ENCODE measurements around the gene AEBP1.

The AEBP1 gene

DNA sequence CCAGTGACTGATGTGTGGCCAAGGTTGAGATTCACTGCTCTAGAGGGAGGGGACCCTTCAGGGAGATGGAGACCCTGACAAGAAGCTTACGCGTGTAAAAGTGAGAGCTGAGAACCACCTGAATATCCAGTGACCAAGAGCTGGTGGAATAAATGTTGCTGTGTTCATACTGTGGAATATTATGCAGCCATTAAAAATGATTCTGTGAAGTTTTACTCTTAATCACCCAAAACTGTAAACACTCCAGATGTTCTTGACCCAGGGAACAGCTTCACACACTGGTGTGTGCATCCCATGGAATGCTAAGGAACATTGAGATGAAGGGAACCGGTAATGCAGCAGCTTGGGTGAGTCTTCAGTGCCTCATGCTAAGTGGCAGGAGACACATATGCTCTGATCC is 17.5 kb upstream of the AEBP1 start:
- DNase-seq, result no peak

DNA sequence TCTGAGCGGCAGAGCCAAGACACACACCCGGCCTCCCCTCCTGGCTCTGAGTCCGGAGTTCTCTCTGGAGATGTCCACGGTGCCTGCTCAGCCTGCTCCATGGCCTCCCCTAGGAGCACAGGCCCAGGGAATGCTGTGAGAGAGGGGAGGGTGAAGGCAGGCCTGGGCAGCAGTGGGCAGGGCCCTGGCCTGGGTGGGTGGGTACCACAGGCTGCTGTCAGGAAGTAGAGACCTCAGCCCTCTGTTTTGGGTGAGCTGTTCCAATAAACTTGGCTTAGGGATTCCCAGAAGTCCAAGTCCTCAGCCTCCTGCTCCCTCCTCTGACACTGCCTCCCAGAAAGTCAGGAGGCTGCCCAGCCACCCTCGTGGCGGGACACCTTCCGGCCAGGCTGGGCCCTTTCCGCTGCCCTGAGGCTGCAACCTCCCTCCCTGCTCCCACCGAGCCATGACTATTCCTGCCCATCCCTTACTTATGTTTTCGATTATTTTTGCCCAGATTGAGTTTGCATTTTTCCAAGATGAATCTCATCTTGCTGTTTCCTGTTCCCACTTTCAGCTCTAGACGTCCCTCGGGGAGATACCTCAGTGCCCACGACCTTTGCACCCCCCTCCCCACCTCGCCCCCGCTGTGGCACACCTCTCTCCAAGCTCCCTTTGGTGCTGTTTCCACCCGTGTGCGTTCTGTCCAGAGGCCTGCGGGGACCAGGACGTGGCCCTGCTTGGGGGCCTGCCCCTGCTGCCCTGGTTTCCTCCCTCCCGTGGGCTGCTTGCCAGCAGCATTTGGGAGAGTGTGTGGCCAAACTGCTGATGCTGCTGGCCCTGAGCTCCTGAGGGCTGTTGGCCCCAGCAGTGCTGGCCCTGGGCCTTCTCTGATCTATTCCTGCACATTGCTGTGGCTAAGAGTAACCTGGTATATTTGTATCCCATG is 16.0 kb upstream of the AEBP1 start:
- no peak for DNase-seq

DNA sequence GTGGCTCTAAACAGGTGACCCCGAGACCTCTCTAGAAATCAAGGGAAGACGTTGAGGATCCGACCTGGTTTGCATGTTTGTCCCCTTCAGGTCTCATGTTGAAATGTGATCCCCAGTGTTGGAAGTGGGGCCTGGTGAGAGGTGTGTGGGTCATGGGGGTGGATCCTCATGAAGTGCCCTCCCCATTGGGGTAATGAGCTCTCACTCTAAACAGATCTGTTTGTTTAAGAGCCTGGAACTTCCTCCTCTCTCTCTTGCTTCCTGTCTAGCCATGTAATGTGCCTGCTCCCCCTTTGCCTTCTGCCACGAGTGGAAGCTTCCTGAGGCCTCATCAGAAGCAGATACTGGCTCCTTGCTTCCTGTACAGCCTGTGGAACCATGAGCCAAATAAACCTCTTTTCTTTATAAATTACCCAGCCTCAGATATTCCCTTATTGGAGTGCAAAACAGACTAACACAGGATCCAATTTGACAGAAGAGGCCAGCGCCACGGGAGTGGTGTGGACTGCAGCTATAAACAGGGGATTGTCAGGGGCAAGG is 11.0 kb upstream of the AEBP1 start:
- DNase-seq, result no peak

DNA sequence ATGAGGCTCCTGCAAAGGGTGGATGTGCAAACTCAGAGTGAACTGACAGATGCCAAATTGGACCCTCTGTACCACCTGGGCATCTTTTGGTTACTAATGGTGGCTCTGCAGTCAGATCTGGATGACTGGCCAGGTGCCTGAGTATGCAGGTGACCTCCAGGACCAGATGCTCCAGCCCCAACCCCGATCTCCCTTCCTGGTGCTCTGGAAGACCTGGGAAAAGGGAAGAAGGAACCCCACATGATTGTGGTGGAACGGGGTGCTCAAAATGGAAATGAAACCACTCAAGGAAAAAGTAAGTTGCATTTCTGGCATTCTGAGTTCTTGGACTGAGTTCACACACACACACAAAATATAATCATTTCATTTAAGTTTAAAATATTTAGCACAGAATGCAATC is 9.8 kb upstream of the AEBP1 start:
- DNase-seq, result no peak

DNA sequence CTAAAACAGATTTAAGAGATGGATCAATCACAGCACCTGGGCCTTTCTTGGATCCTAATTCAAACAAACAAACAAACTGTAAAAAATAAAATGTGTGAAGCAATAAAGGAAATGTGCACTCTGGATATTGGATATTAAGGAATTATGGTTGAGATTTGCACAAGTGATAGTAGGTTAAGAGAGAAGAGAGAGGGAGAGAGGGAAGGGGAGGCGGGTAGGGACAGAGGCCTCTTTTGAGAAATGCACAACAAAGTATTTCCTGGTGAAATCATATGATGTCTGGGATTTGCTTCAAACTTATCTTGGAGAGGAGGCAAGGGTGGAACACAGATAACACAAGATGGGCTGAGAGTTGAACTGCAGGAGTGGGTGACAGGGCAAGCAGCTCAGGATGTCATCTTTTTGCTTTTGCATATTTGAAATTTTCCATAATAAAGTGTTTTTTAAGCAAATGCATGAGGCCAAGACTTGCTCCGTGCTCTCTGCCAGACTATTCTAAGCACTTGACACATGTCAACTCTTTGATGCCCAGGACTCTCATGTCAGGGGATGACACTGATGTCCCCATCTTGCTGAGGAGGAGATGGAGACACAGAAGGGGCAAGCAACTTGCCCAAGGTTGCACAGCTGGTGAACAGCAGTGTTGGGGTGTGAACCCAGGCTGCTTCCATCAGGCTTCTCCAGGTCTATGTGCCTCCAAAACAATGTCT is 9.1 kb upstream of the AEBP1 start:
- DNase-seq, result no peak

DNA sequence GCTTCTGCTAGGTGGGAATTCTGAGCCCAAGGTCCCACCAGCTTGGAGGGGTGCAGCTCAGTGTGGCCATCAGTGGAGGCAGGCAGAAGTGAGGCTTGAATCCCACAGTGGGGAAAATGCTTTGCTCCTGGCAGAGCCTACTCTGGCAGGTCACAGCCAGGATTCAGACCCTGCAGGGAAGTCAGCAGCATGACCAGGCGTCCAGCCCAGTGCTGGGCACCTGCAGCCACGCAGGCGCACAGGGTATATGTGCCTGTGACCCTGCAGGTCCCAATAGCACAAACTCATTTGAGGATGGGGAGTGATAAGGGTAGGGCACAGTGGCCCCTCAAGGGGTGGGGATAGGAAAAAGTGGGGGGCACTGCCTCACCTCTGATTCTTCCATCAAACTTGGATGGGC is 8.4 kb upstream of the AEBP1 start:
- DNase-seq, result no peak

DNA sequence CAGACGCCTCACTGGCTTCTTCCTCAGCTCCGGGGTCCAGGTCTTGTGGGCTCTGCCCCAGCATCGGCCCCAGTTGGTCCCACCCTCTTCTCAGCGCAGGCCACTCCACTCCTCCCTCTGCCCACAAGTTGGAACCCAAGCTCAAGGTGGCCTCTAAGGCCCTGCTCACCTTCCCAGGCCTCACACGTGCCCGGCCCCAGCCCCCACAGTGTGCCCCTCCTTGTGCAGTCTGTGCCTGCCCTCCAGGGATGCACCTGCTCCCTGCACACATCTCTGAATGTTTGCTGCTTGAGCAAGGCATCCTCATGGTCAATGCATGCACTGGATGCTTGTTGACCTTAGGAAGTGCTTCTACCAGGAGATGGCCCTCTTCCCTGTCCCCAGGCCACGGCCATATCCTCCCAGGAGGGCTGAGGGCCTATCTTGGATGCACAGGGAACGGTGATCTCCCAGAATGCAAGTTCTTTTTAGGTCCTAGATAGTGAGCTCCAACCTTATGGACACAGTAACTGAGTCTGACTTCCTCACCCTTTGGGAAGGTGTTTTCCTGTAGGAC is 7.7 kb upstream of the AEBP1 start:
- no peak for DNase-seq

DNA sequence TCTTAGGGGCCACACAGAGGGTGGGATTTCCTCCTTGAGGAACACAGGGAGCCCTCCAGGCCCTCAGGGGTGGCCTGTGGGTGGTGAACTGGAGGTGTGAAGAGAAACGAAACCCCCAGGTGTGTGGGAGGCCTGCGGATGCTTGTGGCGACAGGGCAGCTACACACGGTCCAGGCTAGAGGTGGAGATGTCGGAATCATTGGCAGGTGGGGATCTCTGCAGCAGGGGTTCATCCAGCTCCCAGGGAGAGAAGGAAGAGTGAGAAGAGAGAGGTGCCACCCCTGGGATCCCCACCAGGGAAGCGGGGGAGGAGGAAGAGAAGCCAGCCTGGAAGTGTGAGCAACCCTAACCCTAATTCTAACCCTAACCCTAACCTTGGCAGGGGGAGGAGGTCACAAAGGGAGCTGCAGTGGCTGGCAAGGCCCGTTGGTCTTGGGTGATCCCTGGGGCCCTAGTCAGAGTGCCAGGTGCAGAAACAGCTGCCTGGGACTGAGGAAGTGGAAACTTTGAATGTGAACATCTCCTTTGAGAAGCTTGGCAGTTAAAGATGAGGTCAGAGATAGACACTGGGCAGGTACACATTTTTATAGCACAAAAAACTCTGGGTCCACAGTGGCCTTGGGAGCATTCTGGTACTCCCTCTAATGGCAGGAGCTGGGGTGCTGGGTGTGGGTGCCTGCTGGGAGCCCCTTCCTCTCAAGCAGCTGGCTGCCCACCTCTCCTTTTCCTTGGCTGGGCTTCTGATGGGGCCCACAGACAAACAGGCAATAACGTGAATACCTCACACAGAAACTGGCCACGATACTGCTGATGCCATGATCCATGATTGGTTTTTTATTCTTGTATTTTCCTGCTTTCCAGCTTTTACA is 6.8 kb upstream of the AEBP1 start:
- no peak for DNase-seq

DNA sequence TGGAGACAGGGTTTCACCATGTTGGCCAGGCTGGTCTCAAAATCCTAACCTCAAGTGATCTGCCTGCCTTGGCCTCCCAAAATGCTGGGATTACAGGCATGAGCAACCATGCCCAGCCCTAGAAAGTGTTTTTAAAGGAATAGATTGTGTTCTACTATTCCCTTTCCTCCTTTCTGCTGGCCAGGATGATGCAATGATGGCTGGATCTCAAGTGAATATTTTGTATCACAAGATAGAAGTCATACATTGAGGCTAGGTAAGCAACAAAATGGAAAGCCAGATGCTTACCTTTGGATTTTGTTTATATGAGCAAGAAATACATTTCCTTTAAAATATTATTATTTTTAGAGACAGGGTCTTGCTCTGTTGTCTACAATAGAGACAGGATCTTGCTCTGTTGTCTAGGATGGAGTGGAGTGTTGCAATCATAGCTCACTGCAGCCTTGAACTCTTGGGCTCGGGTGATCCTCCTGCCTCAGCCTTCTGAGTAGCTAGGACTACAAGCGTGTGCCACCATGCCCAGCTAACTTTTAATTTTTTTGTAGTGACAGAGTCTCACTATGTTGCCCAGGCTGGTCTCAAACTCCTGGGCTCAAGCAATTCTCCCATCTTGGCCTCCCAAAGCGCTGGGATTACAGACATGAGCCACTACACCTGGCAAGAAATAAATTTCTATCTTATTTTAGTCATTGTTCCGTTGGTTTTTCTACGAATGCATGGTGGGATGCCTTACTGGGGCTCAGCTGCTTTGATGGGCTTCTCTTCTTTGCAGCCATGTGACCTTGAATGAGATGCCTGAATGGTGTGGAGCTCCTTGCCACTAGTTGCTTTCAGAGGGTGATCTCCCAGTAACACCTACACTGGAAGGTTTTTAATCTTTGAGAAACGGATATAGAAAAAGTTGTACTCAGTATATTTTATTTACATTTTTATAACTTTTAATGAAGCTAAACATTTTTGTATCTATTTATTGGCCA is 5.8 kb upstream of the AEBP1 start:
- no peak for DNase-seq

DNA sequence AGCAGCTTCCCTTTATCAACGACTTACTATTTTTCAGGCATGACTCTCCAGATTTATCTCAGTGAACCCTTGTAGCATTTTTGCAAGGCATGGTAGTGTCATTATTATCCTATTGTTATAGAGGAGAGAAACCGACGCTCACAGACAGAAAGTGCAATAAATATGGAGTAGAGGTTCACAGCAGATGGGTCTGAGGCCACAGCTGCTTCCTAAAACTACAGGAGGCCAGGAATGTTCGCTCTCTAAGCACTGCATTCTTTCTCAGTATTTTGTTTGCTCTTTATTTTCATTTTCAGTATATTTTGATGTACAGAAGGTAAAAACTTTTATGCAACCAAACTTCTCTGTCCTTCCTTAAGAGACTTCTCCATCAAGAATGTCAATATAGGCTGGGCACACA is 4.5 kb upstream of the AEBP1 start:
- no peak for DNase-seq

DNA sequence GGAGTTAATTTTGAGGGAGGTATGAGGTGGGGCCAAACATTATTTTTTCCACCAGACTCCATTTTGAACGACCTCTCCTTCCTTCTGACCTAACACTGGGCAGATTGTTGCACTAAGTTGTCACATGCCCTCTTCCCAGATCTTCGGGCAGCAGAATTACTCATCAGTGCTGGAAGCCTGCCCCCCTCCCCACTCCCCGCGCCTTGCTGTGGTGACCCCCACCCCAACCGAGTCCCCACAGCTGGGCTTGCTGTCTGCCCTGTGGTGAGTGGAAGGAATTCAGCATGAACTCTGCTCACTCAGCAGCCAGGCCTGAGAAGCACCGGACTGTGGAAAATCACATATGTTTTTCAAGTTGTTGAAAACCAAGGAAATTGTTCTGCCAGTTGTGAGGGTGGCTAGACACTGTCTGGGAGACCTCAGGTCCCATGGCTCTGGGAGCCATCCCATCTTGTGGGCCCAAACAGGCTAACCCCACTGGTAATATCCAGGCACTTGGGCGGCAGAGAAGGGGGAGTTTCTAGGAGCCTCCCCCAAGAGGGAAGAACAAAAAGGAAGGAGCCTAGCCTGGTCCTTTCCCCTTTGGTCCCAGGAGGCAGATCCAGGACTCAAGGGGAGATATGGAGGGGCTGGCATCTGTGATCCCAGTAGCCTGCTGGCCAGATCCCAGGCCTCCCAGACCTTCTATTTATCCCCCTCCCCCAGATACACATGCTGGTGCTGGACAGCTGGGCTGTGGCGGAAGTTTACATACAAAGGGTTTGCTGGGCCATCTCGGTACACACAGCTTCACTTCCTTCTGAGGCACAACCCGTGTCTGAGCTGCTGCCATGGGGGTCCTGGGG is 3.5 kb upstream of the AEBP1 start:
- DNase-seq, result no peak

DNA sequence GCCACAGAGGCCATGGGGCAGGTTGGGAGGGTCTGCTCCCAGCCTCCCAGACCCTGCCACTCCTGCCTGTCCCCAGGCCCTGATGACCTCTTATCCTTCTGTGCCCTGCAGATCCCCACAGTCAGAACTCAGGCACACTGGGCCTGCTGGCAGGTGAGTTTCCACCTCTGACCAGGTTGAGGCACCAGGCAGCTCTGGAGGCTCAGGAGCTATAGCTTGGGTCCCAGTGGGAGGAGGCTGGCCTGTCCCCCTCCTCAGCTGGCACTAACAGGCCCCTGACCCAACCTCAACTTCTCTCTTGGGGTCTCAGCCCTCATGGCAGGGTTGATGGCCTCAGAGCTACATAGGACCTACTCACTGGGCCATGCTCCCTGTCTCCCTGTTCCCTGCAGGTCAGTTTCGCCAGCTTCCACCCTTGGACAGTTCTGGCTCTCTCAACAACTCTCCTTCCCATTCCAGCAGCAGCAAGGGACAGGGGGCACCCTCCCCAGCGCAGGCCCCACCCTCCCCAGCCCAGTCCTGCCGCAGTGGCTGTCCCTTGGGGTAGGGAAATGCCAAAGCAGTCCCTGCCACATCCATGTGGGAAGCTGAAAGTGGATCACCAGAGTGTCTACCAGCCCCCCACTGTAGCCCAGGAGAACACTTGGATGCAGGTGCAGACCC is 2.7 kb upstream of the AEBP1 start:
- DNase-seq, result no peak

DNA sequence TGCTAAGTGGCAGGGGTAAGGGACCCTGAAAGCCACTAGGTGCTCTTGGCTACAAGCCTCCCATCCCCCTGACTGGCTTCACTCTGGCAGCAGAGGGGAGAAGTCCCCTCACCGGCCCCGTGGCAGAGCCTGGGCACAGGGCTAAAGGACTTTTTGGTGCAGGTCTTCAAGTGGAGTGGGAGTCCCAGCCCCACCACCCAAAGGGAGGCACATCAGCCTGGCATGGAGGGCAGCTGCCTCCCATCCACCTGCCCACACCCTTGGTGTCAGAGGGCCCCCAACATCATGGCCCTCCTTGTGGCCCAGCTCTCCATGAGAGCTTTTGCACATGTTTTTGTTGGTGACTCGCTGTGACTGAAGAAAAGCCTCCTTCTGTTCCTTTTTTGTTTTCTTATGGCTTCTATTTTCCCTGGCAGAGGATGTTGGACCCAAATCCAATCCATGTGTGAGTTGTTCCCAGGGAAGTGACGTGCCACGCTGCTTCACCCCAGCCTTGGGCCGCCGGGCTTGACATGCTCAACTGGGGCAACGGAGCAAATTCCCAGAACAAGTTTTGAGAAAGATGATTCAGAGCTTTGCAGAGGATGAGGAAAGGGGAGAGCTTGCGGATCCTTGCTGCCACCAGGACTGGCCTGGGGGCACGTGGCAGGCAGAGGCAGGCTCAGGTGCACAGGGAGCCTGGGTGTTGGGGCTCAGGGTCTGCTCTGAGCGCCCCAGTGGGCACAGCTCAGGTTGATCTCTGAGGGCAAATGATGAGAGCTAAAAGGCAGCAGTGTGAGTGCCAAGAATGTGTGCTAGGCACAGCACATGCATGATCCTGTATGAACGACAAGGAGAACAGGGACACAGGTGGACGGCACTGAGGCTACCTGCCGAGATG is 1.9 kb upstream of the AEBP1 start:
- DNase-seq, result peak in 1 of 2 donors; percentile 20

DNA sequence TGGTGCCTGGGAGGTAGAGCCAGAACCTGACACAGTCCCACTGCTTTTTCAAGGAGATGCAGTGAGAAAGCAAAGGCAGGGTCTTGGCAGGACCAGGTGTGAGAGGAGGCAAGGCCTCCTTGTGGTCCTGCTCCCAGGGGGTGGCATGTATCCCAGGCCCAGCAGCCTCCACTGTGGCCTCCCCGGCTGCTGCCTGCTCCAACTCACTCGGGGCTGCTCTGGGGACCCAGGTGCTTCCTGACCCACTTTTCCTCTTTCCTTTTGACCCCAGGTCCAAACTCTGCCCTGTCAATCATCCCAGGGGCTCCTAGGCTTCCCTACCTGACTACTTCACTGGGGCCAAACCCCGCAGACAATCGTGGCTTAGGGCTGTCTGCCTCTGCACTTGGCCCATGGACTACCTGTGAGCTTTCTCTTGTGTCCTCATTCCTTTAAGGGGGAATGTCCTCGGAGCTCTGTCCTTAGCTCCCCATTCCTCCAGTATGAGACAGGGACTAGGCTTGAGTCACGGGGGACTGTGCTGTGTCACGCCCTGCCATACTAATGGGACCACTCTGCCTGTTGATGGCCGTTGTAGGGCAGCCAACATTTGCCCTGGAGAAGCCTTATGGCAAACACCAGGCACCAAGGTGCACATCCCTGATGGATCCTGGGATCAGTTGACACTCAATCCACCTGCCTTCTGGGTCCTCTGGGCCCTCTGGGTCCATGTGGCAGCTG is 1.1 kb upstream of the AEBP1 start:
- DNase-seq, result no peak

DNA sequence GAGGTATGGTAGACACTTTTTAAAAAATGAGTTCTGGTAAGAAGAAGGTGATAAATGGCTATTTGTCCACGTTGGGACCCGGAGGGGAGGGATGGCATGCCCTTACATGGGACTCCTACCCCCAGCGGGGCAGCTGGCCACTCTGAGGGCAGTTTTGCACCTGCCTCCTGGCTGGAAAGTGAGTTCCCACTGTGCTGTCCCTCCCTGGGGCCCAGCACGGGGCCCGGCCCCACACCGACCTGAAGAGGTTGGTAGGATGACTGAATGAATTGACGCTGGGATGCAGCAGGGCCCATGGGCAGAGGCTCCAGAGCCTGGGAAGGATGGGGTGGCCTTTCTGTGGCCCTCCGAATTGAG is 601 bp upstream of the AEBP1 start:
- DNase-seq, result no peak

DNA sequence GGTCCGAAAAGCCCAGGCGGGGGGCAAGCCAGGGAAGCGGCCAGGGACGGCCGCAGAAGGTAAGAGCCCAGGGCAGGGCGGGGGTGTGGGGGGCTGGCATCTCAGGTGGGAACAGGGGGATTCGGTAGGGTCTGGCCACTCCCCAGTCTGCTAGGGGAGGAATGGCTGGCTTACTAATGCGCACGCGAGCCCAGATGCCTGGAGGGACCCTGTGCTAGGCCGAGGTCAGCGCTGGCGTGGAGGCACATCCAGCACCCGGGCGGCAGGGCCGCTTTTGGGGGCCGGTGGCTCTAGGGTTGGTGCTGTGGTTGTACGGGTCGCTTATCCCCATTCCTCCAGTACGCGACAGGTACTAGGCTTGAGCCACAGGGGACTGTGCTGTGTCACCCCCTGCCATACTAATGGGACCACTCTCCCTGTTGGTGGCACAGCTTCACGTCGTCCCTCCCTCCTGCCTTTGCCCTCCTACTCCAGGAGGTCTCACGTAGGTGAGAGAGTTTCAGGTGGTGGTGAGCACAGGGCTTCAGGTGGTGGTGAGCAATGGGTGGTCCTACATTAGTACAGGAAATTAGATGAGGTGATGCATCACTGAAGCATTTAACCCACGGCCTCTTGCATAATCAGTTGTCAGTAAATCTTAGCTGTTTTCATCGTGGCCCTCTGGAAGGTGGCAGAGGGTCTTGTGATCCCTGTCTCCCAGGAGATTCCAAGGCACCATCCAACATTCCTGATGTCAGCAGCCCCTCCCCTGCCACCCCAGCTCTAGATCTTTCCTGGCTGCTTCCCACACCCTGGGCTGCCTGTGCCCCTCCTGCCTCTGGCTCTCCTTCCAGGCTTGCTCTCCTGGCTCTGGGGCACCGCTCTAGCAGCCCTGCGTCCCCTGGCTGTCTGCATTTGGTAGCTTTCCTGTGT is 971 bp downstream of the AEBP1 start:
- peak in 1 of 2 donors; percentile 61 for DNase-seq

DNA sequence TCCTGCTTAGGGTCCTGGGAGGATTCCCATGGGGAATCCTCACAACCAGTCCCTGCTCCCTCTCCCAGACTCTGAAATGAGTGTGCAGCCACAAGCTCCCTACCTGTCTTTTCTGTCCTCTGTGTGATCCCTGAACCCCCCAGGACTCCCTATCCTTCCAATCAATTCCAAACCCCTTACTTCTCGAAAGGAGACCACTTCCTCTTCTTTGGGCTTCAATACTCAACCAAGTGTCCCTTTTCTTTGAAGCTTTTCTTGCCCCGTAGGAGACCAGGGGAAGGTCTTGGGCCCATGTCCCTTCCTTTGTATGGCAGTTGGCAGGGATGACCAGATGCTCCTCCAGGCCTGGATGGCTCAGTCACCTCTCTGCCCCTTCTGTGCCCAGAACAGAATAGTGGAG is 1.7 kb downstream of the AEBP1 start:
- no peak for DNase-seq

Measured in hippocampal formation (tissue), 2 donors.